ENCODE data around the gene MMP24OS.
"Not testable (repeated sequence)": the region's sequence is repeated elsewhere in the genome, so short reads cannot be mapped to it uniquely, and the experiment has no call there.

The MMP24OS gene

GRCh38 chr20:35277531-35278395 lies at the start of gene MMP24OS:
MMP24OS (minus strand) TSS chr20:35278122; CDS start chr20:35277929, 193 bp downstream.
- Mint-ChIP-seq H3K27ac (peak within 1 kb of the TSS; percentile 98 to 100), H3K9me3 (no peaks in the 10 kb centered on the region), H3K27me3 (no peaks in the 10 kb centered on the region), H3K4me1 (peaks cover 35% of the 10 kb centered on the region), H3K4me3 (peak within 1 kb of the TSS; percentile 95 to 99)
- ATAC-seq (peak; percentile 93), DNase-seq (peak; percentile 87 to 90)

- H3K4me3 Mint-ChIP-seq = no peak overlapping the region
- peak overlapping the region in 1 of 2 donors; percentile 80 for H3K27ac Mint-ChIP-seq
- no peaks in the 10 kb centered on the region for H3K27me3 Mint-ChIP-seq
- peaks cover 59% of the 10 kb centered on the region for H3K4me1 Mint-ChIP-seq
- ATAC-seq (no peak), DNase-seq (no peak)
- no peaks in the 10 kb centered on the region for H3K9me3 Mint-ChIP-seq
Measured at GRCh38 chr20:35327074-35327976, 49.4 kb upstream of the MMP24OS start.

GRCh38 chr20:35326740-35327073 lies 48.8 kb upstream of the MMP24OS start:
- Mint-ChIP-seq H3K9me3 (no peaks in the 10 kb centered on the region), H3K27ac (no peak overlapping the region), H3K4me3 (no peak overlapping the region), H3K4me1 (peaks cover 58% of the 10 kb centered on the region), H3K27me3 (no peaks in the 10 kb centered on the region)
- no peak for ATAC-seq
- DNase-seq = no peak

GRCh38 chr20:35326021-35326739 lies 48.3 kb upstream of the MMP24OS start:
- DNase-seq = no peak
- no peak overlapping the region for H3K27ac Mint-ChIP-seq
- H3K4me3 Mint-ChIP-seq = no peak overlapping the region
- no peak for ATAC-seq
- no peaks in the 10 kb centered on the region for H3K9me3 Mint-ChIP-seq
- no peaks in the 10 kb centered on the region for H3K27me3 Mint-ChIP-seq
- peaks cover 53% of the 10 kb centered on the region for H3K4me1 Mint-ChIP-seq

- no peak overlapping the region for H3K4me3 Mint-ChIP-seq
- no peaks in the 10 kb centered on the region for H3K9me3 Mint-ChIP-seq
- ATAC-seq (no peak), DNase-seq (no peak)
- H3K27me3 Mint-ChIP-seq = no peaks in the 10 kb centered on the region
- no peak overlapping the region for H3K27ac Mint-ChIP-seq
- peaks cover 47% of the 10 kb centered on the region for H3K4me1 Mint-ChIP-seq
Measured at GRCh38 chr20:35325401-35325800, 47.5 kb upstream of the MMP24OS start.

GRCh38 chr20:35320396-35321126 lies 42.6 kb upstream of the MMP24OS start:
- no peak for ATAC-seq
- no peak for DNase-seq
- Mint-ChIP-seq H3K4me3 (no peak overlapping the region), H3K27me3 (no peaks in the 10 kb centered on the region), H3K27ac (no peak overlapping the region), H3K4me1 (peaks cover 28% of the 10 kb centered on the region), H3K9me3 (no peaks in the 10 kb centered on the region)

- Mint-ChIP-seq H3K27me3 (no peaks in the 10 kb centered on the region), H3K4me1 (peaks cover 35% of the 10 kb centered on the region), H3K9me3 (no peaks in the 10 kb centered on the region), H3K27ac (no peak overlapping the region), H3K4me3 (no peak overlapping the region)
- DNase-seq (no peak), ATAC-seq (no peak)
Measured at GRCh38 chr20:35319871-35320197, 41.9 kb upstream of the MMP24OS start.

- H3K9me3 Mint-ChIP-seq = no peaks in the 10 kb centered on the region
- H3K27ac Mint-ChIP-seq = peak overlapping the region in 1 of 2 donors; percentile 76
- DNase-seq (no peak), ATAC-seq (no peak)
- no peak overlapping the region for H3K4me3 Mint-ChIP-seq
- peaks cover 40% of the 10 kb centered on the region for H3K4me1 Mint-ChIP-seq
- H3K27me3 Mint-ChIP-seq = no peaks in the 10 kb centered on the region
Measured at GRCh38 chr20:35319192-35319870, 41.4 kb upstream of the MMP24OS start.

- Mint-ChIP-seq H3K4me1 (peaks cover 43% of the 10 kb centered on the region), H3K9me3 (no peaks in the 10 kb centered on the region), H3K4me3 (no peak overlapping the region), H3K27me3 (no peaks in the 10 kb centered on the region), H3K27ac (peak overlapping the region; percentile 76 to 77)
- no peak for DNase-seq
- ATAC-seq = peak; percentile 50
Measured at GRCh38 chr20:35318502-35319157, 40.7 kb upstream of the MMP24OS start.

- no peak for DNase-seq
- Mint-ChIP-seq H3K27me3 (no peaks in the 10 kb centered on the region), H3K4me3 (no peak overlapping the region), H3K27ac (peak overlapping the region in 1 of 2 donors; percentile 2), H3K9me3 (no peaks in the 10 kb centered on the region), H3K4me1 (peaks cover 38% of the 10 kb centered on the region)
- ATAC-seq = no peak
Measured at GRCh38 chr20:35317416-35318210, 39.7 kb upstream of the MMP24OS start.

GRCh38 chr20:35316086-35316485 lies 38.2 kb upstream of the MMP24OS start:
- no peak overlapping the region for H3K27ac Mint-ChIP-seq
- DNase-seq (no peak), ATAC-seq (no peak)
- no peak overlapping the region for H3K4me3 Mint-ChIP-seq
- peaks cover 53% of the 10 kb centered on the region for H3K4me1 Mint-ChIP-seq
- no peaks in the 10 kb centered on the region for H3K27me3 Mint-ChIP-seq
- no peaks in the 10 kb centered on the region for H3K9me3 Mint-ChIP-seq

- not testable (repeated sequence) for DNase-seq, H3K9me3 Mint-ChIP-seq, H3K27me3 Mint-ChIP-seq, ATAC-seq, H3K27ac Mint-ChIP-seq, H3K4me3 Mint-ChIP-seq
- H3K4me1 Mint-ChIP-seq = peaks cover 57% of the 10 kb centered on the region
Measured at GRCh38 chr20:35315632-35316020, 37.7 kb upstream of the MMP24OS start.

- no peak for DNase-seq
- Mint-ChIP-seq H3K27ac (peak overlapping the region in 1 of 2 donors; percentile 86), H3K9me3 (no peaks in the 10 kb centered on the region), H3K4me3 (peak overlapping the region; percentile 1 to 12), H3K27me3 (no peaks in the 10 kb centered on the region), H3K4me1 (peaks cover 57% of the 10 kb centered on the region)
- ATAC-seq = peak; percentile 32
Measured at GRCh38 chr20:35314816-35315631, 37.1 kb upstream of the MMP24OS start.

All from stimulated activated naive CD8-positive, alpha-beta T cell treated with anti-CD3 and anti-CD28 coated beads, Interleukin-15, amount 100 ng/mL, for 72 hours (primary cell).